GM19035 (cell line): ENCODE measurements around the gene CTBP2.
"Not testable (repeated sequence)": the region's sequence is repeated elsewhere in the genome, so short reads cannot be mapped to it uniquely, and the experiment has no call there.

Source experiments
- ATAC-seq: cut with Tn5 transposase; IDR thresholded peaks from one replicate; pipeline ENCODE4 v1.9.1; 2021; ENCODE audit not compliant: unreplicated experiment

CTBP2 gene

DNA sequence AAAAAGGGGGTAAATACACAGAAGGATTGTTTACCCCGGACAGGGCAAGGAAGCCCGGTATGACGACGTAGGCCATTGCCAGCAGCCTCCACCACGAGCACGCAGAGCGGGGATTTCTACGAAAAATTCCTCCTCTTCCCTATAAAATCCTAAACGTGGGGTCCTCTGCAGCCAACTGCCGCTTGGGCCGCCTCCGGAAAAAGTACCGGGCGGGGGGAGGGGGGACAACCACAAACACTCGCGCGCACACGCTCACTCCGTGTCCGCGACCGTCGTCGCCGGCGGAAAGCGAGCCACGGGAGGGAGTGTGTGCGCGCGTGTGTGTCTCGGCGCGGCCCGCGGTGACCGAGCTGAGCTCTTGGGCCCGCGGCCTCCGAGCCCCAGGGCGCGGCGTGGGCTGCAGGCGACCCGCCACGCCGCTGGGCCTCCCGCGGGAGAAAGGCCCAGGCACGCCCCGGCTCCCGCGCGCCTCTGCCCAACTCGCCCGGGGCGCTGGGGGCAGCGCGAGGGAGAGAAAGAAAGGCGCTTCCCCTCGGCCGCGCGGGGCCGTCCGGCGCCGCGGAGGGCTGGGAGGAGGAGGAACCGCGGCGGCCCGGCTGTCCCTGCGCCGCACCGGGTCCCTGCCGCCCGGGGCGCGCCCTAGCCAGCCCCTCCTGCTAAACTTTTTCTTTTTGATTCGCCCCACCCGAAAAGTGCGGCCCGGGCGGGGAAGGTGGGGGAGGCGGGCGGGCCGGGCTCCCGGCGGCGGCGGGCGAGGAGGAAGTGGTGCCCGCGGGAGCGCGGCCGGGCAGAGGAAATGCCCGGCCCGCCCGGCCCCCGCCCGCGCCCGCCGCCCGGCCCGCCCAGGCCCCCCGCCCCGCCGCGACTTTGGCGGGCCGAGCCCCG is 1.5 kb downstream of the CTBP2 start:
- no peak for ATAC-seq

DNA sequence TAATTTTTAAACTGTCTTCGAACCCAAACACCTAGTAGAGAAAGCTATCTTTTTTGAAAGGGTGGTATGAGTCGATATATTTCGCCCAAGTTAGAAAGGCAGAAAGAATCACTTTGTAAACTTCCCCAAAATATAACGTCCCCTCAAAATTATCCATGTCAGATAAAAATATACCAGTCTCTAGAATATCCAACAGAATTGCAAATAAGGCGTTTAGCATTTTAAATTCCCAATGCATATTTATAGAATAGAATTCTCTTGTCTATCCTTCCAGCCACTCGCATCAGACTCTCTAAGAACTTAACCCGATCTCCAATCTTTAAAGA is 2.1 kb downstream of the CTBP2 start:
- no peak for ATAC-seq

DNA sequence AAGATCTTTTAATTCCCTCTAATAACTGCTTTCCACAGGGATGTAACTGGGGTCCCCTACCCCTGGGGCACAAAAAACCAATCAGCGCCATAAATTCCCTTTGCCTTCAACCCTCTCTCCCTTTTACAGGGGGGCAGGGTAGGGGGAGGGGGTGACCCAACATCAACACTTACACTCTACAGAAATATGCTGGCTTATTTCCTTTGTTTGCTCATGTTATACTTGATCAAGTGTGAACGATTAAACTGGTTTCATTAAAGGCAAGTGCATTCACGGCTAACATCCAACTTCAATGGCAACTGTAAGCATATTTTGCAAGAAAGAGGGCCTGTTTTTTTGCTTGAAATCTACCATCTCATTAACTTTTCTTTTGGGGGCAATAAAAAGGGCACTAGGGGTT is 2.9 kb downstream of the CTBP2 start:
- no peak for ATAC-seq

DNA sequence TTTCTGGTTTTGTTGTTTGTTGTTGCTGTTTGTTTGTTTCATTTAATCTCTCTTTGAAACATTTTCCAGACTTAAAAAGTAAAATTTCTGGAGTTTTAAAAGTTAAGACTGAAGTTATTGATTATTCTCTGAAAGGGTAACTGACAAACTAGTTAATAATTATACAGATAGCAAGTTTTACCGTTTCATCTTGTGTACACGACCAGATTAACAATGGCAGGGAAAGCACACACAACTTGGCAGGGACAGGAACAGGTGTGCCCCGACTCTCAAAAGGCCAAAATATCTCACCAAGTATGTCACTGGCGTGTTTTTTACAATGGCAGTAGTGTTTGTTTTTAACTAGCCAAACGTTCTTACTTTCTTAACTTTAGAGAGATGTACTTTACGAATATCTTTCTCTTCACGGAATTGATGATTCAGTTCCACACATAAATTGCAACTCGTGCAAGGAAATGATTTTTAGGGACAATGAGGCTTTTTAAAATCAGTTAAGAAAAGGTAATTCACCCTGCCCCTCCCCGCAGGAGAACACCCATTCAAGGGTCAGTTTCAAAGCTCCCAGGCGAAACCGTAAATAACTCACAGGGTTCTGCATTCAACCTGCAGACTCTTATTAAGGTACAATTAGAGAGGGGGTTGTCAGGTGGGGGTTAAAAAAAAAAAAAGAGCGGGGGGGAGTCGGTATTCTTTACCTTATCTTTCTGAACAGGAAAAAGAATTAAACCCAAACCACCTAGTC is 3.5 kb downstream of the CTBP2 start:
- no peak for ATAC-seq

DNA sequence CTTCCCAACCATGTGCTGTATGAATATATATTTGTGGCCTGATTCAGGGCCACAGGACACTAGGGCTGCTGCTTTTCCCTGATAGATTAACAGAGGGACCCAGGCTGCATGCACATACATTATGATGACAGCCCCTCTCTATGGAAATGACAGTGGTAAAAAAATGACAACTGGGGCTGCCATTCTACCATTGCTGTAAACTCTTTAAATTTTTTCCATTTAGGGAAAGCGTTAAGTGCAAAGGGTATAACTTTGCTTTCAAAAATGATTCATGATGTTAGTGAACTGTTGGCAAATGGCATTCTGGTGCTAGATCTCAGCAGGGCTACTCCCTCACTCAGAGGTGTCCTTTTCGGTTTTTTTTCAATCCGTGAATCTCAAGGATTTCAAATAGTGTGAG is 4.2 kb downstream of the CTBP2 start:
- ATAC-seq: no peak

DNA sequence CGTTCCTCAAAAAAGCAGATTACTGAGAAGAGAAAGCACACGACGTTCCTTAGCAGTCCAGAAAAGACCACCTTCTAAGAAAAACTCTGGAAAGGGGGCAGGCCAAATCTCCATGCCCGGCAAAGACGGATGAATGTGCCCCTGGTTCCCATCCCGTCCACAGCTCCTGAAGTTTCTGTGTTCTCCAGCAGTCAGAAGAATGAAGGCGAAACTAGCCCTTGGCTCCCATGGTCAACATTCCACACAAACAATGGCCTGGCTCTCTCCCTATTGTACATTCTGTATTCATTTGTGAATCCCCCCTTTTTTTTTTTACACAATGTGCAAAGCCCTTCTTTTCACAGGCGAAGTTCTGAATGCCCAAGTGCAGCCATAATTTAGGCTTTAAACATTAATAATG is 5.3 kb downstream of the CTBP2 start:
- ATAC-seq: no peak

DNA sequence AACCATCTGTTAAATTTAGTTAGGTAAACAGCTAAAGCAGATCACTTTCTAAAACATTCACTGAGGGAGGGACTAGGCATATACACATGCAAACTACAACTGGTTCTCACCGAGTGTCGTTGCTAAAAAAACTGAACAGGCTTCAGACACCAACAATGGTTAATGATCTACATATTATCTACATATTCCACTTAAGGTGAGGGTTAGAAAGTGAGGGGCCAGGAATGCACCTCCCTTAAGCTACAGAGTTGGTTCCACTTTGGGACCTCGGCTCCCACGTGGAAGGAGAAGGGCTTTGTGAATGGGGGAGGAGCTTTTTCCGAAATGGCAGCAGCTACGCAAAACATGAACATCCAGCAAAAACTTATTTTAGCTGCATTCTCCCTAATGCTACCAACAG is 5.8 kb downstream of the CTBP2 start:
- no peak for ATAC-seq

DNA sequence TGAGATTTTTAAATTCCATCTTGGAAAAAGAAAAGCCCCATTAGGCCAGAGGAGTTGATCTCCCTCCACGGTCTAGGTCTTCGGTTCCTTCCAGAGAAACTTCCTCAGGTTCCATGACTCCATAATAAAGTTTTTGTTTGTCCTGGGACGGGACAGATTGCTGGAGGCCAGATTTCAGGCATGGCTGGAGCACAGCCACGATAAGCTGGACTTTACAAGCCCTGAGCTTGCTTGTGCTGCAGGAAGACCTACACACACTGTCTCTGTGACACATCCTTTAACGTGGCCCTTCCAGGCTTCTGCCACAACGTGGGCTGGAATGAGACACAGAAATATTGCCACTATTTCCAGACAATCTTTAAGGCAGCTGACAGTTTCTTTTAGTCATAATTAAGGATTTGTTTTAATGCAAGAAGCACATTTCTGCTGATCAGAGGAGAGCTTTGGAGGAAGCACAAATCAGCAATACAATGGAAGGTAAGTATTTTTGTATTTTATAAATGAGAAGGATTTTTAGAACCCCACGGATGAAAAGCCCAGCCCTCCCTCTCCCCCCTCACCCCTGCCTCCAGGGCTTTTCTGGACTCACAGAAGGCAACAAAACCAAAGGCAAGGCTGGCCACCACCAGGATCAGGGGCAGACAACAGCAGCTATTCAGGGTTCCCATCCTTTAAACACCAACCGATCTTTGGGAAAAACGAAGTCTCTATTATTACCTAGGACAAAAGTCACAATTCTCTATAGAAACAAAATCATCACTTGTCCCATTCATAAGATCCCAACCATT is 6.5 kb downstream of the CTBP2 start:
- ATAC-seq: no peak

DNA sequence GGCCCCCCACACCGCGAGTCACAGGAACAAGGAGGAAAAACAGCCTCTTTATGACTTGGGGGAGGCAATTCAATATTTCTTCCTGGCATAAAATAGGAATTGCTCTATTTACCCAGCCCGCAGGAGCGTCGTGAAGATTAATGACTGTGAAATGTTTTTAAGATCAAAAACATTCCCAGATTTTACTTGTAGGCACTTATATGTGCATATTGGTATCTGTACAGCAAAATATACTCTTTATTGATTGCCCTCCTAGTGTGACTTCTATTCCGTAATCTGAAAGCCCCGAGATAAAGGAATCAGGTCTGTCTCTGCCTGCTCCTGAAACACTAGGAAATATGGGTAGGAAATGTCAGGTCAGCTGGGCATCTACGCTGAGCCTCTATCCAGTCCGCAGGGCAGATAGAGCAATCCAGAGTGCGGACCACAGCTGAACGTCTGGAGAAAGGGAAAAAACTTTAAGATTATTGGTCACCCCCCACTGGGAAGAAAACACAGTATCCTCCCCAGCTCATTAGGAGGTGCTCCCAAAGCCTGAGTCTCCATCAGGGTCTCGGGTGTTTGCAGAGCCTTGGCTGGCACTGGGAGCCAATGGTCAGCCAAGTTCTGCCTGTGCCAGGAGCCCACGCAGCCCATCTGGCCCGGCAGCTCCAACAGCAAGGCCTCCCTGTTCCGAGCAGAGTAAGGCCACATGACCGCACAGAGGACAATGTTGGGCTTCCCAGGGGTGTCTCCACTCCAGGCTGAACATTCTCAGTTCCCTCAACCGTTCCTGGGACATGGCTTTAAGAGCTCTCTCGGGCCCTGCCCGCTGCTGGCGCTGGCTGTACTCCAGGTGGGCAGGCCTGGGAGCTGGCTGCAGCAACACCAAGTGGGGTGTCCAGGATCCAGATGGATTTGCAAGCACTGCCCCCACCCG is 7.7 kb downstream of the CTBP2 start:
- no peak for ATAC-seq

DNA sequence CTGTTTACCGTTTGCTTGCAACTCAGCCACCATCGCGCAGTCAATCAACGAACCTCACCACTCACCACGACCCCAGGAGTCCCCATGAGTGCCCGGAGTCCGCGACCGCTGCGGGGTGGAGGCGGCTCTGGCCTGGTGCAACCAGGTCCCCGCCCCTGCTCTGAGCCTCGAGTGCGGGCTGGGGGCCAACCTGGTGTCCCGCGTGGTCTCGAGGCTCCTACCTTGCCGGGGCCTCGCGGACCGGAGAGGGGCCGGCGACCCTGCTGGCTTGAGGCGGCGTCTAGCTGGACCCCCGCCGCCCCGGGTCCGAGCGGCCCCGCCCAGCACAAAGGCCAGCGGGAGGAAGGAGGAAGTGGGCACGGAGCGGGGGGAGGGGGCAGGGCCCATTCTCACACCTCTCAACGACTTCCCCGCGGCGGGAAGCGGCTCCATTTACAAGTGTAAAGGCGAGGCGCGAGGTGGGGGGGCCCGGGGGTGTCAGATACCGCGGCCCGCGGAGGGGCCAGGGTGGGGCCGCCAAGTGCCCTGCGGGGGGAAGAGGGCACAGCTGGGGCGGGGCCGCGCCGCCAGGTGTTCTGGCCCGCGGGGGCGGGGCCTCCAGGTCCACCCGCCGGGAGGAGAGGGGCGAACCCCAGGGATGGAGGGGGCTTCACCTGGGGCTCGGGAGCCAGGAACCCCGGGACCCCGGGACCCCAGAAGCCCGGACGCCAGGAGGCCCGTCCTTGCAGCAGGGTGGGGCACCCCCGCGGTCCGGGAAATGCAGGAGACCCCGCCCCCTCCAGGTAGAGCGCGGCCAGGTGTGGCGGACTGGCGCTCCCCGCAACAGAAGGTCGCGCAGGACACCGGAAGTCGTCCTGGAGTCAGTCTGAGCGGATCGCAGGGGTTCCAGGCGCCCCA is 8.6 kb downstream of the CTBP2 start:
- no peak for ATAC-seq

DNA sequence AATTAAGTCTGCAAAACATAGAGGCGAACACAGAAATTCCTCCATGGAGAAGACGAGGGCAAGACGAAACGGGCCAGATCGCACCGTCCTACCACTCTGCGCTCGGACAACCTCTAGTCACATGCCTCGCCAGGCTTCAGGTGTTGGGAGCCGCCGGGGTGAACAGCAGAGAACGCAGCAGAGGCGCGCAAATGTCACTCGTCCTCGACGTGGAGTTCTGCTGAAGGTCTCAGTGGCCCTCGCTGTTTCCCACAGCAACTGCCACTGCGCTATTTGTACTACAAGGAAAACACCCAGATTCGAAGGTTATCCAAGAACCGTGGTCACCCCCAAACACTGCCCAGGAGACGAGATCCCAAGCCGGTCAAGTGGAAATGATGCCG is 9.2 kb downstream of the CTBP2 start:
- no peak for ATAC-seq

DNA sequence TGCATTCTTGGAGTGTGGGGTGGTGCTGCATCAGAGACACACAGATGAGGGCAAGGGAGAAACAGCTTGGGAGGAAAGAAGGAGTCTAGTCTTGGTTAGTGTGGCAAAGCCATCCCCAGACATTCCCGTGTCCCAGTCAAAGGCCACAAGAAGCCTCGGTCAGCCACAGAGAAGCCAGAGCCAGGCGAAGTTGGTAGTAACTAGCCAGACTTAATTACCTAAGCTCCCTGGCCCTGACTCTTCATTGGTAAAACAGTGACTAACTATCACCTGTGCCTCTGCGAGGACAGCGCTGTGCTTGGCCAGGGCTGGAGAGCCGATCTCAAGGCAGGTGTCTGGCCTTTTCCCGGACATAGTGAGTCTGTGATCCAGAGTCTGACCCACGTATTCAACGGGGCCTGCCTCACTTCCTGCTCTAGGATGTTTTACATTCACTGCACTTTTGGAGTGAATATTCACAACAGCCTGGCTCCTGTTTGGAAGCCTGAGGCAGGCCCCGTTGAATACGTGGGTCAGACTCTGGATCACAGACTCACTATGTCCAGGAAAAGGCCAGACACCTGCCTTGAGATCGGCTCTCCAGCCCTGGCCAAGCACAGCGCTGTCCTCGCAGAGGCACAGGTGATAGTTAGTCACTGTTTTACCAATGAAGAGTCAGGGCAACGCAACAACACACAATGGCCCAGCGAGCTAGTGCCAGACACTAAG is 9.8 kb downstream of the CTBP2 start:
- ATAC-seq: not testable (repeated sequence)

DNA sequence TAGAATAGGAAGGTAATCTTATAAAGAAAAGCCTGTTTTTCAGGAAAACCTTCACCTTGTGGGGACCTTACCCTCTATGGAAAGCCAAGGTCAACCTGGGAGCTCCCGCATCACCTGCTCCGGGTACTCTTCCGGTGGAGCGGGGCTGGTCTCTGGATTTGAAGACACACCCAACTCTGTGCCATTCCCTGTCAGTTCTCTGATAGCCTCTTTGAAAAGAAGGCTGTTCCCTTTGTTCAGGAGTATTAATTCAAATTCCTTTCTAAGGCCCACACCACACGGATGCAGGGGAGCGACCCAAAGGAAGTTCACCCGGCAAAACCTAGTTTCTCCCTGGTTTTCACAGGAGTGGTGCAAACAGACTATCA is 10.7 kb downstream of the CTBP2 start:
- ATAC-seq: no peak

DNA sequence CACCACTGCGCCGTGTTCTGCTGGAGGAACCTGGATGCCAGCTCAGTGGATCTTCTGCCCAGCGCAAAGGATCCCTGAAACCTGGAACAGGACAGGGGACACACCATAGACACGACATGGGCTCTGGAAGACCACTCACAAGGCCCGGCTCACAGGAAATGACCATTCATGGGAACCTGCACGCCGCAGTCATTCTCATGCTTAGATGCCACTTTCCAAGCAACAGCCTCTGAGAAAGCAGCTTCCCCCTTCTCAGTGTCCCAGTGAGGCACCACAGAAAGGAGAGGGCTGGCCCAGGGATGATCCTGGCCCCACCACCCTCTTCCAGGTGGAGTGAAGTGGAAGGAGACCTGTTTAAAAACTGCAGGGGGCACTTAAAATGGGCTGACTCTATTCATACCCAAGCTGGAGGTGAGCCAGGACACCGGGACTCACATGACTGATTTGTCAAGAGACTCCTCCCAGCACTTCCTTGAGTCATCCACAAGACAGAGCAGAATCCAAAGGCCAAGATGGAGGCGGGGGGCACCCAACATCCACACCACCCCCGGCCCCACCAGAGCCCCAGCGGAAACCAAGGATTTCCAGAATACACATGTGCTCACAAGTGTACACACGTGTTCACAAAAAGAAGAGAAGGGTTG is 11.2 kb downstream of the CTBP2 start:
- ATAC-seq: no peak

DNA sequence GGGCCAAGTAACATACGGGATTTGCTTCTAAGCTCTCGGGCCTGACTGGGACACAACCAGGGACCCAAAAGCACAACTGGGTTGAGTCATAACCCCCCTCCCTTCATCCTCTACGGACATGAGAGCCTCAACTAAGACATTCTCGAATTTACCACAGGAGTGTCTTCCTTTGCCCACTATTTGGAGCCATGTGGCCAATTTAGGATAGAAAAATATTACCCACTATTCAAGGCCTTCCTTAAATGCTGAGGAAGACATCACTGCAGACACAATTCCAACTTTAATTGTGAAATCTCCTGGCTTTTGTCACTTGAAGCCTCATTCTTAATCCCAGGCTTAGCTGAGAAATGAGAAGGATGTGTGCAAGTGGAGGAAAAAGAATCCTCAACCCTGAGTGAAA is 11.8 kb downstream of the CTBP2 start:
- no peak for ATAC-seq

DNA sequence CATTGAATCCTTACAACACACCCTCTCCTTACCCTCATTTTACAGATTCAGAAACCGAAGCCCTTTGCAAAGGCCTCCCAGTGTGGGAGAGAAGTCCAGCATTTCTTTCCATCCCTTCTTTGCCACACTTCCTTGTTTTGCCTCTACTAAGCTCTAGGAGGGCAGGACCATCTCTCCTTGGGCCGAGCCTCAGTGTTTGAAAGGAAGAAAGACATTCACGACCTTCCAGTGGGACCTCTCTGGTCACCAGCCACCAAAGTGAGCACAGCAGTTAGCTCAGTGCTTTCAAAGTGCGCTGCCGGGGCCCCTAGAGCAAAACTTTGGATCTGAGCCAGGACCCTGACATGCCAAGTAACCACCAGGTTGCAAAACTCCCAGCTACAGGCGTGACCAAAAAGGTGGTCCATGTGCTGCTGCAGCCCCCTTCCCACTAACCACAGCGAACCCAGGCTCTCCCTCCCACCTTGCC is 12.4 kb downstream of the CTBP2 start:
- no peak for ATAC-seq

DNA sequence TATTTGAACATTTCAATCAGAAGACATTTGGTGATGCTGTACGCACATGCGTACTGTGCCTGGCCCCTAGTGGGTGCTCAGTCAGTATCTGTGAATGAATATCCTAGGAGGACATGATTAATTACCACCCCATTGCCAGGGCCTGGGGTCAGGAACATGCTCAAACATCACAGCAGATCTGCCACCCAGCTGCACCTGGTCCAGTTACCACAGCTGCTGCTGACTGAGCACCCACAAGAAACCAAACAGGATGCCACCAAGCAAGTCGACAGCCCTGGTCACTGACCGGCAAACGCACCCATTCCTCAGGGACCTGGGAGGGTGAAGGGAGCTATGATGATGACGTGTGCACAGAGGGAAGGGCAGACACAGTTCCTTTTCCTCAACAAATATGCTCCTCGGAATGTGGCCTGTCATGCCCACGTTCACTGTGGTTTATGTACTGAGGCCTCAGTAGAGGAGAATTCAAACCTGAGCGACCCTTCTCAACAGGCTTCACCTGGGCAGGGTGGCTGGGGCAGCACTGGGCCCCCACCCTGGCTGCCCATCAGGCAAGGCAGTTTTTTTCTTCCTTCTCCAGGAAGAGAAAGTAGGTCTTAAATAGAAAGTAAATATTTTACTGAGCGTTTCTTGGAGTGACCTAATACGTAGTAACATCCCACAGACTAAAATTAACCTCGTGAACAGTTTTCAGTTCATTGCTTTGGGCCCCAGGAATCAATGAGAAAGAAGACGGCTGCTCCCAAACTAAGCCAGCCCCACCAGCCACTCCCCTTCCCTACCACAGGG is 13.4 kb downstream of the CTBP2 start:
- ATAC-seq: no peak

DNA sequence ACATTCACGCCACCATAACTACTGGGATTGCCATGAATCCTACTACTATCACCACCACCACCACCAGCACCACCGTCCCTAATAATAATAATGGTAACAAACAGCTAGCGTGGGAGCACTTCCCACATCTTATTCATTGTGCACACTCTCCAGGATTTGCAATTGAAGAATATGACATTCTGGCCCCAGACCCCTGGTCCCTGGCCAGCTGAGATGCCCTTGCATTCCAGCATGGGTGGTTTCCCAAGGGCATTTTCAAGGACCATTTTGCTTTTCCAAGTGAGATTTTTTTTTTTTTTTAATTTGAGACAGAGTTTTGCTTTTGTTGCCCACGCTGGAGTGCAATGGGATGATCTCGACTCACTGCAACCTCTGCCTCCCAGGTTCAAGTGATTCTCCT is 14.7 kb downstream of the CTBP2 start:
- ATAC-seq: no peak
